ENCODE measurements around the gene RSU1. TPM values are rescaled to one million over a fixed set of nuclear protein-coding genes. Genes with fewer than 3 reads are reported as not detected.
"Not testable (repeated sequence)": the region's sequence is repeated elsewhere in the genome, so short reads cannot be mapped to it uniquely, and the experiment has no call there.

Gene RSU1
- total RNA-seq, 2 experiments from 2014 or later, result 38.4 to 62.8 TPM

DNA sequence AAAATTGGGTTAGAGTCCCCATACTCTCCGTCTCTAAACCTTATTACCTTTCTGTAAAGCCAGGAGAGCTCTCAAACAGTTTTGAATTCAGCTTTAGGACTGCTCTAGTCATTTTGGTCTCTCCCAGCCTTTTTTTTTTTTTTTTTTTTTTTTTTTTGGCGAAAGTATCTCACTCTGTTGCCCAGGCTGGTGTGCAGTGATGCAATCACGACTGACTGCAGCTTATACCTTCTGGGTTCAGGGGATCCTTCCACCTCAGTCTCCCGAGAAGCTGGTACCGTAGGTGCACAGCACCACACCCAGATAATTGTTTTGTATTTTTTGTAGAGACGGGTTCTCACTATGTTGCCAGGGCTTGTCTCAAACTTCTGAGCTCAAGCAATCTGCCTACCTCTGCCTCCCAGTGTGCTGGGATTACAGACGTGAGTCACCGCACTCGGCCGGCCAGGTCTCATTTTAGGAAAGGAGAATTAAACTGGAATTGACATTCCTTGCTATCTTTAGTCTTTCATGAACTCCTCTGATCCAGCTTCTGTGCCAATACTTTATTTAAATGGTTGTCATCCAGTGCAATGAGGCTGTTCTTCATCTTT lies 31.4 kb upstream of the RSU1 start:
- H3K27ac Mint-ChIP-seq, result no peak overlapping the region
- ChIA-PET POLR2A (no interaction called here), CTCF (interaction anchor here (0.5 to 1.8 kb wide), 3 partner anchors 19 to 335 kb away, joined by 3 to 5 read pairs (median 3); no protein-coding TSS in a partner anchor)
- intact Hi-C loops (cut with DNase I, micrococcal nuclease), result no loop called here
- no peak overlapping the region for H3K4me3 Mint-ChIP-seq
- ATAC-seq (no peak), DNase-seq (no peak)
- no peaks in the 10 kb centered on the region for H3K27me3 Mint-ChIP-seq
- no peaks in the 10 kb centered on the region for H3K36me3 Mint-ChIP-seq (ENCODE audit: low read depth)
- no peaks in the 10 kb centered on the region for H3K4me1 Mint-ChIP-seq
- no peaks in the 10 kb centered on the region for H3K9me3 Mint-ChIP-seq (ENCODE audit: low read depth)

DNA sequence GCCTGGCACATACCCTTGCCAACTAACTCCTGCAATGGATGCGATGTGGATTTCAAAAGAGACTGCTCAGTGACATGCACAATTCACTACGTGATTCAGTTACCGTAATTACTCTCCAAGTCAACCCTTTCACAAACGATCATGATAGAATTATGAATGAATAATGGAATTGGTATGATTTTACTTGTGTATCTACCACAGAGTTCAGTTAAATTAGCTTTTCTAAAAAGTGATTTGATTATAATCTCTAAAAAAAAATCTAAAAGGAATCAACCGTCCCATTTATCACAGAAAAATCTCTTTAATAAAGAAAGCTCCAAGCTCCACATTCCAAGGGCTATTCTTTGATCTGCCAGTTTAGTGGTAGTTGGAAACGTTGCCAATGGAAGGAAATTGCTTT lies 30.4 kb upstream of the RSU1 start:
- ChIA-PET CTCF (interaction anchor here (0.6 to 1.9 kb wide), 3 partner anchors 9 to 13 kb away, joined by 3 to 5 read pairs (median 4); no protein-coding TSS in a partner anchor), POLR2A (no interaction called here)
- DNase-seq (no peak), ATAC-seq (no peak)
- Mint-ChIP-seq H3K9me3 (ENCODE audit: low read depth) (no peaks in the 10 kb centered on the region), H3K4me3 (no peak overlapping the region), H3K4me1 (peaks cover 6% of the 10 kb centered on the region), H3K36me3 (ENCODE audit: low read depth) (no peaks in the 10 kb centered on the region), H3K27ac (no peak overlapping the region), H3K27me3 (no peaks in the 10 kb centered on the region)
- intact Hi-C loops (cut with DNase I, micrococcal nuclease), result no loop called here

- ATAC-seq (no peak), DNase-seq (no peak)
- intact Hi-C loops (cut with DNase I, micrococcal nuclease), result loop anchor here in 1 of 2 experiments (2.0 kb wide), 1 partner anchor 46 kb away; no protein-coding TSS in a partner anchor
- Mint-ChIP-seq H3K4me1 (peaks cover 6% of the 10 kb centered on the region), H3K27ac (no peak overlapping the region), H3K27me3 (no peaks in the 10 kb centered on the region), H3K4me3 (no peak overlapping the region), H3K36me3 (ENCODE audit: low read depth) (no peaks in the 10 kb centered on the region), H3K9me3 (ENCODE audit: low read depth) (no peaks in the 10 kb centered on the region)
- CTCF ChIA-PET, result interaction anchor here (1.0 to 2.2 kb wide), 6 partner anchors 11 to 411 kb away, joined by 3 to 10 read pairs (median 4); no protein-coding TSS in a partner anchor
- POLR2A ChIA-PET, result no interaction called here
These were observed 28.0 kb upstream of the RSU1 start for GRCh38 chr10:16845248-16845647.

- Mint-ChIP-seq H3K36me3 (ENCODE audit: low read depth) (no peaks in the 10 kb centered on the region), H3K27me3 (no peaks in the 10 kb centered on the region), H3K9me3 (ENCODE audit: low read depth) (no peaks in the 10 kb centered on the region), H3K27ac (no peak overlapping the region), H3K4me1 (peaks cover 6% of the 10 kb centered on the region), H3K4me3 (no peak overlapping the region)
- CTCF ChIA-PET, result interaction anchor here (0.5 to 2.3 kb wide), 11 partner anchors 14 to 434 kb away, joined by 3 to 16 read pairs (median 3); no protein-coding TSS in a partner anchor
- peak; percentile 78 for ATAC-seq
- POLR2A ChIA-PET, result interaction anchor here (0.7 kb wide), 1 partner anchor 399 kb away, joined by 4 read pairs; no protein-coding TSS in a partner anchor
- DNase-seq, result no peak
- intact Hi-C loops (cut with DNase I, micrococcal nuclease), result loop anchor here (1.0 to 5.0 kb wide), 7 partner anchors 15 to 589 kb away; no protein-coding TSS in a partner anchor
These were observed 26.1 kb upstream of the RSU1 start for GRCh38 chr10:16843252-16843870.

DNA sequence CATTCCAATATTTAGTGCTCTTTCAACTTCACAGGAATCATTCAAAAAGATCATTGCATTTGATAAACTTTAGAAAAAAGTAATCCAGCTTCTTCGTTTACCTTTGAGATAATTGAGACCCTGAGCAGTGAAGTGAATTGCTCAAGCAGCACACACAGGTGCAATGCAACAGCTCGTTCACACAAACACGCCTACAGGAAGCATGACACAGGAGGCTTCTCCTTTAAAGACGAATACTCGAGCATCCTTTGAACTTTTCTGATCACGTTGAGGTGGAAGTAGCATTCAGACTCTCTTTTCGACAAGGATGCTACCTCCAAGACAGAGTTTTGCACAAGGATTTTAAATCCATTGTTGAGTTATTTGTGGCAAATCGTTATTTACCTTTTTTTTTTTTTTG lies 18.0 kb upstream of the RSU1 start:
- intact Hi-C loops (cut with DNase I, micrococcal nuclease), result no loop called here
- H3K4me3 Mint-ChIP-seq, result peak overlapping the region; percentile 34
- H3K27ac Mint-ChIP-seq, result no peak overlapping the region
- peak; percentile 90 for ATAC-seq
- H3K27me3 Mint-ChIP-seq, result no peaks in the 10 kb centered on the region
- ChIA-PET CTCF (interaction anchor here (0.8 to 2.5 kb wide), 4 partner anchors 9 to 422 kb away, joined by 3 to 8 read pairs (median 5); no protein-coding TSS in a partner anchor), POLR2A (interaction anchor here (0.6 to 0.7 kb wide), 2 partner anchors 70 to 997 kb away, joined by 4 to 14 read pairs; no protein-coding TSS in a partner anchor)
- peaks cover 5% of the 10 kb centered on the region for H3K4me1 Mint-ChIP-seq
- no peaks in the 10 kb centered on the region for H3K9me3 Mint-ChIP-seq (ENCODE audit: low read depth)
- no peaks in the 10 kb centered on the region for H3K36me3 Mint-ChIP-seq (ENCODE audit: low read depth)
- peak; percentile 57 for DNase-seq

GRCh38 chr10:16832351-16833080 lies 15.3 kb upstream of the RSU1 start:
- peaks cover 7% of the 10 kb centered on the region for H3K4me1 Mint-ChIP-seq
- H3K36me3 Mint-ChIP-seq (ENCODE audit: low read depth), result no peaks in the 10 kb centered on the region
- CTCF ChIA-PET, result interaction anchor here (0.6 to 1.1 kb wide), 2 partner anchors 15 to 40 kb away, joined by 3 to 4 read pairs; no protein-coding TSS in a partner anchor
- ATAC-seq (no peak), DNase-seq (no peak)
- intact Hi-C loops (cut with DNase I, micrococcal nuclease), result no loop called here
- no peaks in the 10 kb centered on the region for H3K27me3 Mint-ChIP-seq
- no peaks in the 10 kb centered on the region for H3K9me3 Mint-ChIP-seq (ENCODE audit: low read depth)
- no peak overlapping the region for H3K27ac Mint-ChIP-seq
- POLR2A ChIA-PET, result no interaction called here
- no peak overlapping the region for H3K4me3 Mint-ChIP-seq

- Mint-ChIP-seq H3K36me3 (ENCODE audit: low read depth) (peaks cover 3% of the 10 kb centered on the region), H3K27me3 (no peaks in the 10 kb centered on the region), H3K4me1 (peaks cover 2% of the 10 kb centered on the region), H3K4me3 (no peak overlapping the region), H3K27ac (no peak overlapping the region), H3K9me3 (ENCODE audit: low read depth) (no peaks in the 10 kb centered on the region)
- ATAC-seq (no peak), DNase-seq (no peak)
- intact Hi-C loops (cut with DNase I, micrococcal nuclease), result loop anchor here (1.0 to 10.0 kb wide), 6 partner anchors 15 to 914 kb away; partner anchors contain the start of gene HACD1 (in 1 of the 2)
- ChIA-PET POLR2A (no interaction called here), CTCF (interaction anchor here (0.6 to 1.0 kb wide), 7 partner anchors 24 to 1698 kb away, joined by 3 to 7 read pairs (median 4); no protein-coding TSS in a partner anchor)
These were observed 11.5 kb upstream of the RSU1 start for GRCh38 chr10:16828701-16829175.

- Mint-ChIP-seq H3K27ac (no peak overlapping the region), H3K4me1 (peaks cover 2% of the 10 kb centered on the region), H3K4me3 (no peak overlapping the region), H3K27me3 (no peaks in the 10 kb centered on the region), H3K9me3 (ENCODE audit: low read depth) (no peaks in the 10 kb centered on the region), H3K36me3 (ENCODE audit: low read depth) (peaks cover 6% of the 10 kb centered on the region)
- intact Hi-C loops (cut with DNase I, micrococcal nuclease), result loop anchor here (1.0 to 10.0 kb wide), 6 partner anchors 15 to 915 kb away; partner anchors contain the start of gene HACD1 (in 1 of the 2)
- ChIA-PET POLR2A (no interaction called here), CTCF (interaction anchor here (0.6 to 1.5 kb wide), 12 partner anchors 10 to 1697 kb away, joined by 3 to 8 read pairs (median 4); partner anchors contain the start of gene RSU1)
- ATAC-seq (peak; percentile 95), DNase-seq (peak; percentile 77)
These were observed 10.9 kb upstream of the RSU1 start for GRCh38 chr10:16828114-16828568.

- H3K27me3 Mint-ChIP-seq; DNase-seq; POLR2A ChIA-PET; ATAC-seq; H3K36me3 Mint-ChIP-seq (ENCODE audit: low read depth); H3K9me3 Mint-ChIP-seq (ENCODE audit: low read depth); H3K4me1 Mint-ChIP-seq; H3K4me3 Mint-ChIP-seq; H3K27ac Mint-ChIP-seq: not testable (repeated sequence)
- CTCF ChIA-PET, result interaction anchor here (0.7 to 1.5 kb wide), 5 partner anchors 10 to 1310 kb away, joined by 3 to 8 read pairs (median 5); partner anchors contain the start of gene RSU1
- intact Hi-C loops (cut with DNase I, micrococcal nuclease), result loop anchor here (5.0 to 10.0 kb wide), 2 partner anchors 600 to 787 kb away; partner anchors contain the start of gene HACD1 (in 1 of the 2)
These were observed 10.2 kb upstream of the RSU1 start for GRCh38 chr10:16827474-16827873.

- no peaks in the 10 kb centered on the region for H3K27me3 Mint-ChIP-seq
- no peak overlapping the region for H3K4me3 Mint-ChIP-seq
- POLR2A ChIA-PET, result no interaction called here
- CTCF ChIA-PET, result interaction anchor here (1.1 to 1.8 kb wide), 2 partner anchors 13 to 15 kb away, joined by 3 to 5 read pairs; no protein-coding TSS in a partner anchor
- ATAC-seq (no peak), DNase-seq (no peak)
- peaks cover 10% of the 10 kb centered on the region for H3K9me3 Mint-ChIP-seq (ENCODE audit: low read depth)
- no peak overlapping the region for H3K27ac Mint-ChIP-seq
- peaks cover 8% of the 10 kb centered on the region for H3K4me1 Mint-ChIP-seq
- intact Hi-C loops (cut with DNase I, micrococcal nuclease), result loop anchor here in 1 of 2 experiments (10.0 kb wide), 1 partner anchor 792 kb away; the partner anchor contains the start of gene HACD1
- H3K36me3 Mint-ChIP-seq (ENCODE audit: low read depth), result peaks cover 13% of the 10 kb centered on the region
These were observed 5.6 kb upstream of the RSU1 start for GRCh38 chr10:16822726-16823360.

Measured in activated CD4-positive, alpha-beta T cell treated with anti-CD3 and anti-CD28 coated beads for 36 hours (primary cell).